HepG2 (cell line): ENCODE results near the gene SRSF2. TPM values are rescaled to one million over a fixed set of nuclear protein-coding genes. Genes with fewer than 3 reads are reported as not detected.

Source experiments
- AKAP8 ChIP-seq: sonication (generic); formaldehyde crosslinking; IDR thresholded peaks from 2 replicates; pipeline ENCODE4 v1.5.1; 2020; ENCODE audit warnings: mild to moderate bottlenecking, missing genetic modification reagents
- BRF2 ChIP-seq: sonication (generic); formaldehyde crosslinking; IDR thresholded peaks from 2 replicates; pipeline ENCODE4 v1.8.1; 2022; ENCODE audit warnings: mild to moderate bottlenecking, missing genetic modification reagents
- CHD4 ChIP-seq: fragments of 200-600 bp; sonication (generic); IDR thresholded peaks from 2 replicates; pipeline ENCODE4 v1.7.0; 2017; ENCODE audit warnings: mild to moderate bottlenecking, low read length, borderline replicate concordance
- HDAC2 ChIP-seq: sonication (generic); formaldehyde crosslinking; IDR thresholded peaks from 2 replicates; pipeline ENCODE4 v1.4.0; 2020; ENCODE audit warnings: missing genetic modification reagents
- HNRNPL ChIP-seq: fragments of 200-400 bp; formaldehyde crosslinking; IDR thresholded peaks from 2 replicates; pipeline ENCODE4 v1.6.1; 2017; ENCODE audit warnings: mild to moderate bottlenecking, low read depth, low read length
- IRF2 ChIP-seq: IDR thresholded peaks from 2 replicates; pipeline ENCODE4 v1.6.1; 2018; ENCODE audit warnings: missing genetic modification reagents, missing compliant biosample characterization
- IRF9 ChIP-seq: sonication (generic); formaldehyde crosslinking; IDR thresholded peaks from 2 replicates; pipeline ENCODE4 v1.8.0; 2022; ENCODE audit warnings: missing genetic modification reagents, mild to moderate bottlenecking, borderline replicate concordance
- KAT2B ChIP-seq: fragments of 150-350 bp; IDR thresholded peaks from 2 replicates; pipeline ENCODE4 v1.6.1; 2014; ENCODE audit warnings: low read depth, low read length, borderline replicate concordance
- KDM2A ChIP-seq: sonication (generic); formaldehyde crosslinking; IDR thresholded peaks from 2 replicates; pipeline ENCODE4 v1.4.0; 2020; ENCODE audit warnings: low read depth, missing genetic modification reagents, borderline replicate concordance
- MNT ChIP-seq: fragments of 450-650 bp; IDR thresholded peaks from 2 replicates; pipeline ENCODE4 v1.6.1; 2016
- MZF1 ChIP-seq: sonication (generic); formaldehyde crosslinking; IDR thresholded peaks from 2 replicates; pipeline ENCODE4 v1.8.1; 2023; ENCODE audit warnings: mild to moderate bottlenecking, missing genetic modification reagents, borderline replicate concordance
- NR2F2 ChIP-seq: IDR thresholded peaks from 2 replicates; pipeline ENCODE4 v1.6.1; 2012; ENCODE audit warnings: low read depth, inconsistent platforms, borderline replicate concordance
- PAF1 ChIP-seq: IDR thresholded peaks from 2 replicates; pipeline ENCODE4 v1.6.1; 2016; ENCODE audit warnings: missing genetic modification reagents, missing compliant biosample characterization
- PAX8 ChIP-seq: sonication (generic); formaldehyde crosslinking; IDR thresholded peaks from 2 replicates; pipeline ENCODE4 v1.8.0; 2022; ENCODE audit warnings: mild to moderate bottlenecking, missing genetic modification reagents, borderline replicate concordance
- SP4 ChIP-seq: sonication (generic); formaldehyde crosslinking; IDR thresholded peaks from 2 replicates; pipeline ENCODE4 v1.8.1; 2023; ENCODE audit warnings: mild to moderate bottlenecking, missing genetic modification reagents
- TAF15 ChIP-seq: fragments of 200-400 bp; formaldehyde crosslinking; IDR thresholded peaks from one replicate; pipeline ENCODE4 v1.6.1; 2018; ENCODE audit warnings: mild to moderate bottlenecking, low read depth, low read length; ENCODE audit not compliant: poor library complexity, severe bottlenecking
- THAP8 ChIP-seq: sonication (generic); formaldehyde crosslinking; IDR thresholded peaks from 2 replicates; pipeline ENCODE4 v1.5.1; 2020; ENCODE audit warnings: missing genetic modification reagents, mild to moderate bottlenecking, borderline replicate concordance
- THYN1 ChIP-seq: sonication (generic); formaldehyde crosslinking; IDR thresholded peaks from 2 replicates; pipeline ENCODE4 v1.8.1; 2023; ENCODE audit warnings: low read depth, mild to moderate bottlenecking, moderate library complexity, missing genetic modification reagents, borderline replicate concordance
- ZBTB7B ChIP-seq: sonication (generic); formaldehyde crosslinking; IDR thresholded peaks from 2 replicates; pipeline ENCODE4 v1.4.0; 2020; ENCODE audit warnings: missing genetic modification reagents
- ZFP36L2 ChIP-seq: sonication (generic); formaldehyde crosslinking; IDR thresholded peaks from 2 replicates; pipeline ENCODE4 v1.4.0; 2020; ENCODE audit warnings: missing genetic modification reagents
- ZNF180 ChIP-seq: sonication (generic); formaldehyde crosslinking; IDR thresholded peaks from 2 replicates; pipeline ENCODE4 v1.4.0; 2020; ENCODE audit warnings: low read depth, missing genetic modification reagents, borderline replicate concordance
- ZNF562 ChIP-seq: sonication (generic); formaldehyde crosslinking; IDR thresholded peaks from 2 replicates; pipeline ENCODE4 v1.8.0; 2022; ENCODE audit warnings: missing genetic modification reagents, borderline replicate concordance
- ZNF572 ChIP-seq: sonication (generic); formaldehyde crosslinking; IDR thresholded peaks from 2 replicates; pipeline ENCODE4 v1.5.1; 2020; ENCODE audit warnings: mild to moderate bottlenecking, missing genetic modification reagents
- ZNF597 ChIP-seq: sonication (generic); formaldehyde crosslinking; IDR thresholded peaks from 2 replicates; pipeline ENCODE4 v1.5.0; 2020; ENCODE audit warnings: missing genetic modification reagents
- ZNF792 ChIP-seq: IDR thresholded peaks from 2 replicates; pipeline ENCODE4 v1.6.1; 2016
- ZNF879 ChIP-seq: sonication (generic); formaldehyde crosslinking; IDR thresholded peaks from 2 replicates; pipeline ENCODE4 v1.8.1; 2023; ENCODE audit warnings: missing genetic modification reagents
- polyA plus RNA-seq, 8 experiments: library from polyadenylated mRNA; depleted of rRNA in 3 of 8; stranded (reverse) in 7 of 8; unstranded in 1 of 8; fragments of >200 nt; fragmentation: Illumina TruSeq in 4 of 8; extraction: Trizol in 4 of 8; gene quantifications; 2 replicates each; pipeline versions ENCODE4 v1.2.1 to v1.2.3, GENCODE V29; 2011 to 2016; ENCODE audit warnings: low read depth in 4 of 8, missing spikeins in 1 of 8, mixed read lengths in 1 of 8; ENCODE audit not compliant: insufficient read depth in 1 of 8
- total RNA-seq, 5 experiments: library from RNA; depleted of rRNA; stranded (reverse); fragments of >200 nt; fragmentation: Illumina TruSeq; extraction: Trizol; gene quantifications; 2 replicates each; pipeline ENCODE4 v1.2.3, GENCODE V29; 2016; ENCODE audit warnings: low read depth in 1 of 5

SRSF2 gene
- total and polyA plus RNA-seq, 2 of the 13 experiments (the other 11 are each of a cell fraction or from before 2014, with no cell fraction given) = 306 to 319 TPM

- TF ChIP-seq PAX8 (no peak), HNRNPL (no peak), ZNF597 (CRISPR knock-in tag) (no peak), MNT (no peak), IRF9 (CRISPR knock-in tag) (no peak), KDM2A (CRISPR knock-in tag) (peak; percentile 12; the same call in 1 of the 2 replicates), ZNF792 (CRISPR knock-in tag) (no peak), TAF15 (no peak), MZF1 (no peak), BRF2 (CRISPR knock-in tag) (peak; percentile 57; the same call in 1 of the 2 replicates), CHD4 (no peak), IRF2 (peak; percentile 23; the same call in 1 of the 2 replicates), ZNF572 (CRISPR knock-in tag) (no peak), THYN1 (CRISPR knock-in tag) (no peak), PAF1 (peak; percentile 87; the same call in 1 of the 2 replicates), ZFP36L2 (CRISPR knock-in tag) (no peak), ZNF562 (CRISPR knock-in tag) (no peak), HDAC2 (CRISPR knock-in tag) (no peak), AKAP8 (CRISPR knock-in tag) (no peak; the same call in none of the 2 replicates), ZBTB7B (CRISPR knock-in tag) (no peak), THAP8 (CRISPR knock-in tag) (no peak), SP4 (CRISPR knock-in tag) (peak; percentile 33; the same call in 1 of the 2 replicates), KAT2B (no peak), NR2F2 (no peak), ZNF180 (CRISPR knock-in tag) (no peak), ZNF879 (CRISPR knock-in tag) (0 out of 2 replicates have a peak, but pooled peaks have one; percentile 21)
These were observed 616 bp downstream of the SRSF2 start (continued) for GRCh38 chr17:76736349-76737081.
